Heart left ventricle (tissue), 13 donors: ENCODE measurements around the gene RSPO4.

Experiments used
- CTCF ChIP-seq, 12 donors: fragments of 200-600 bp; sonication (generic) in 4 of 12; IDR thresholded peaks; one replicate each; pipeline versions ENCODE4 v1.5.0 to v1.8.0; 2018 to 2022; ENCODE audit warnings: antibody characterized with exemption in 12 of 12, mild to moderate bottlenecking in 5 of 12
- POLR2A ChIP-seq, 2 donors: fragments of 450-650 bp; IDR thresholded peaks; one replicate each; pipeline ENCODE4 v1.6.1; 2017; ENCODE audit warnings: antibody characterized with exemption in 2 of 2, mild to moderate bottlenecking in 2 of 2, moderate library complexity in 2 of 2
- donor health status: ischemic (EF 13 %, LVEDD 7.1; RV severe dilation, severe dysfunction).
- donor health status: DM: no; HTN: yes; CAD: no.
- donor health status: DM: no; HTN: no; CAD: no.
- donor health status: ischemic (EF 25% LVEDD 6.9; RV normal size, moderate dysfunction).
- donor health status: ischemic (EF 25% LVEDD 5.7; RV mildly dilated, moderate dysfunction).
- donor health status: ischemic (EF 35%, LVEDD 5.7; RV mildly dilated, moderate dysfunction).
- donor health status: nonischemic (EF 11% LVEDD 7.7; RV severe dilation, severe dysfunction).
- donor health status: DM: yes; HTN: yes; CAD: no.
- donor health status: PGD.
- donor health status: ischemic (EF 29% LVEDD 5.4; RV normal size, mild dysfunction).
- donor health status: nonischemic (EF 23%, LVEDD 6.1; RV moderate dilation, normal function).

GRCh38 chr20:1015181-1015580 lies 13.1 kb upstream of the RSPO4 start:
- TF ChIP-seq CTCF (IDR thresholded peaks at IDR 0.05) (no peak), POLR2A (IDR thresholded peaks at IDR 0.05) (no peak)
